ENCODE measurements around the gene PRTFDC1. TPM values are rescaled to one million over a fixed set of nuclear protein-coding genes. Genes with fewer than 3 reads are reported as not detected.

Gene PRTFDC1
- total and polyA plus RNA-seq, 10 donors: 0.85 to 3.8 (median 2.6) TPM

DNA sequence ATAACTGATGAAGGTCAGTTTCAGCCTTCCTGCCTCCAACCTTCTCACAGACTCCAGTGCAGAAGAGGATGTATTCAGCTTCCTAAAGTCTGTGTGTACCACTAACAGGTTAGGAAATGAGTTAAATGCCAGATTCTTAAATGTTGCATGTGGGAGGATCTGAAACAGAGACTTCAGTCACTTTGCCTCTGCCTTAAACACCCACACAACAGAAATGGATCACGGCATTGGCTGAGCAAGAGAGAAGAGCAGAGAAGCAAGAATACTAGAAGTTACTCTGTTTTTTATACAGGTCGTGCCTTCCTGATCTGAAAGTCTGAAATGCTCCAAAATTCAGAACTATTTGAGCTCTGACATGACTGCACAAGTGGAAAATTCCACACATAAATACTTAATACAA, 129.8 kb downstream of the PRTFDC1 start:
- no peaks in the 10 kb centered on the region for H3K36me3 ChIP-seq
- no peak for TF ChIP-seq POLR2AphosphoS5 (IDR thresholded peaks at IDR 0.05)
- no peak for TF ChIP-seq POLR2A (IDR thresholded peaks at IDR 0.05)
- TF ChIP-seq, protein P1, sequence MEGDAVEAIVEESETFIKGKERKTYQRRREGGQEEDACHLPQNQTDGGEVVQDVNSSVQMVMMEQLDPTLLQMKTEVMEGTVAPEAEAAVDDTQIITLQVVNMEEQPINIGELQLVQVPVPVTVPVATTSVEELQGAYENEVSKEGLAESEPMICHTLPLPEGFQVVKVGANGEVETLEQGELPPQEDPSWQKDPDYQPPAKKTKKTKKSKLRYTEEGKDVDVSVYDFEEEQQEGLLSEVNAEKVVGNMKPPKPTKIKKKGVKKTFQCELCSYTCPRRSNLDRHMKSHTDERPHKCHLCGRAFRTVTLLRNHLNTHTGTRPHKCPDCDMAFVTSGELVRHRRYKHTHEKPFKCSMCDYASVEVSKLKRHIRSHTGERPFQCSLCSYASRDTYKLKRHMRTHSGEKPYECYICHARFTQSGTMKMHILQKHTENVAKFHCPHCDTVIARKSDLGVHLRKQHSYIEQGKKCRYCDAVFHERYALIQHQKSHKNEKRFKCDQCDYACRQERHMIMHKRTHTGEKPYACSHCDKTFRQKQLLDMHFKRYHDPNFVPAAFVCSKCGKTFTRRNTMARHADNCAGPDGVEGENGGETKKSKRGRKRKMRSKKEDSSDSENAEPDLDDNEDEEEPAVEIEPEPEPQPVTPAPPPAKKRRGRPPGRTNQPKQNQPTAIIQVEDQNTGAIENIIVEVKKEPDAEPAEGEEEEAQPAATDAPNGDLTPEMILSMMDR (IDR thresholded peaks at IDR 0.05 in 8 of 11, conservative IDR thresholded peaks at IDR 0.05 in 3 of 11): no peak
- no peaks in the 10 kb centered on the region for H3K27me3 ChIP-seq (replicated peaks in 1 of 7)
- no peaks in the 10 kb centered on the region for H3K9me3 ChIP-seq
- intact Hi-C loops (cut with DNase I; ENCODE audit: low total_unique reads): no loop called here
- H3K27ac ChIP-seq: no peak overlapping the region
- WGBS, 5 donors: 55 to 66% (median 58%) methylated on average over 2 of the region's 2 CpGs
- H3K4me3 ChIP-seq: no peak overlapping the region
- no peak for DNase-seq
- H3K4me1 ChIP-seq: no peaks in the 10 kb centered on the region

DNA sequence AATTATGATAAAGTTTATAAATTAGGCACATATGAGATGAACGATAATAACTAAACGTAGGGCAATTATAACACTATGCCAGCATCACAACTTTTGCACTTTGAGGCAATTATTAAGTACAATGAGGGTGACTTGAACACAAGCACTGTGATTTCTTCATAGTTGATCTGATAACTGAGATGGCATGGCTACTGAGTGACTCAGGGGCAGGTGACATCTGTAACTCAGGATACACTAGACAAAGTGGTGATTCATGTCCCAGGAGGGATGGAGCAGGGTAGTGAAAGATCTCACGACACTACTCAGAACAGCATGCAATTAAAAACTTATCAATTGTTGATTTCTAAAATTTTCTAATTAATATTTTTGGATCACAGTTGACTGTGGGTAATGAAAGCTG, 130.4 kb downstream of the PRTFDC1 start:
- intact Hi-C loops (cut with DNase I; ENCODE audit: low total_unique reads): no loop called here
- Histone ChIP-seq H3K36me3 (no peaks in the 10 kb centered on the region), H3K9me3 (no peaks in the 10 kb centered on the region), H3K27me3 (replicated peaks in 1 of 7) (no peaks in the 10 kb centered on the region), H3K27ac (no peak overlapping the region), H3K4me3 (no peak overlapping the region), H3K4me1 (no peaks in the 10 kb centered on the region)
- no peak for TF ChIP-seq POLR2A (IDR thresholded peaks at IDR 0.05)
- TF ChIP-seq, protein P1 (IDR thresholded peaks at IDR 0.05 in 8 of 11, conservative IDR thresholded peaks at IDR 0.05 in 3 of 11): no peak
- TF ChIP-seq POLR2AphosphoS5 (IDR thresholded peaks at IDR 0.05): no peak
- DNase-seq: no peak
- 77 to 94% (median 87%) methylated on average over 3 of the region's 3 CpGs for WGBS, 5 donors

DNA sequence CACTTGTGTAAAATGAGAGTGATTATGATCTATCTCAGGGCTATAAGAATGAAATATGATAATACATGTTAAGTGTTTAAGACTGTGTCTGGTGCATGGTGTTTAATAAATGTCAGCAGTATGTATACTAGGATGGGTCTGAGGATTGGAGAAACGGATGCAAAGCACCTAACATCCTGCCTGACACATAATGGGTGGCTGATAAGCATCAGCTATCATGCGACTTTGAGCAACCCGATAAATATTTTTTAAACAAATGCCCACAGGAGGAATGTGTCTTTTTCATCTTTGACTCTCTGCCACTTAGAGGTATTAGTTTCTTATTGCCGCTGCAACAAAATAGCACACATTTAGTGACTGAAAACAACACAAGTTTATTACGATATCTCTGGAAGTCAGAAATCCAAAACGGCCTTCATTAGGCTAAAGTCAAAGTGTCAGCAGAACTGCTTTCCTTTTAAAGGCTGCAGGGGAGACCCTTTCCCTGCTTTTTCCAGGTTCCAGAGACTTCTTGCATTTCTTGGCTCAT, 135.5 kb downstream of the PRTFDC1 start:
- WGBS, 5 donors: 88 to 92% (median 90%) methylated on average over 6 of the region's 6 CpGs
- H3K9me3 ChIP-seq: no peaks in the 10 kb centered on the region
- intact Hi-C loops (cut with DNase I; ENCODE audit: low total_unique reads): no loop called here
- H3K4me3 ChIP-seq: no peak overlapping the region
- no peak overlapping the region for H3K27ac ChIP-seq
- H3K36me3 ChIP-seq: no peaks in the 10 kb centered on the region
- TF ChIP-seq, protein P1 (IDR thresholded peaks at IDR 0.05 in 8 of 11, conservative IDR thresholded peaks at IDR 0.05 in 3 of 11): no peak
- TF ChIP-seq POLR2AphosphoS5 (IDR thresholded peaks at IDR 0.05): no peak
- TF ChIP-seq POLR2A (IDR thresholded peaks at IDR 0.05): no peak
- no peak for DNase-seq
- no peaks in the 10 kb centered on the region for H3K4me1 ChIP-seq
- no peaks in the 10 kb centered on the region for H3K27me3 ChIP-seq (replicated peaks in 1 of 7)

DNA sequence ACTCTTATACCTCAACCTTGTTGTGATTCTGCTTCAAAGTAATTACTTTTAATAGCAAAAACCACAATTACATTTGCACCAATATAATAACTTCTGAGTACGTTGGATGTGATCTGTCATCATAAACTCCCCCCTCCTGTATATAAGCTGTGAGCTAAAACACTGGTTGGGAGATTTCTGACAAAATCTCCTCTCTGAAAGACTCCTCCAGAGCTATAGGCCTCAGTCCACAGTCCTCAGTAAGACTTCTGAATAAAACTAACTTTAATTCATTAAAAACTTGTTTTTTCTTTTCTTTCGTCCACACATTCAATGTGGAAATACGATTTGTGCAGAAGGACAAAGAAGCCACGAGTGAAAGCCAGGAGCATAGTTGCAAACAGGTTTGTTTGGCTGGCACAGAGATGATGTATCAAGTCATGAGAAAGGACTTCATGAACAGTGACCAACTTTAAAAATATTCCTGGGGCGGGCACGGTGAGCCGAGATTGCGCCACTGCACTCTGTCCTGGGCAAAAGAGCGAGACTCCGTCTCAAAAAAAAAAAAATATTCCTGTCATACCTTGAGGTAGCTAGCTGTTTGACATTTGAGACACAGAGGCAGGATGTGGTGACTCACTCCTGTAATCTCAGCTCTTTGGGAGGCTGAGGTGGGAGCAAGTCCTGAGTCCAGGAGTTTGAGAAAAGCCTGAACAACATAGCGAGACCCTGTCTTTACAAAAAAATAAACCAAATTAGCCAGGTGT, 137.7 kb downstream of the PRTFDC1 start:
- no peak for DNase-seq
- TF ChIP-seq, protein P1 (IDR thresholded peaks at IDR 0.05 in 8 of 11, conservative IDR thresholded peaks at IDR 0.05 in 3 of 11): no peak
- TF ChIP-seq POLR2A (IDR thresholded peaks at IDR 0.05): no peak
- no peak for TF ChIP-seq POLR2AphosphoS5 (IDR thresholded peaks at IDR 0.05)
- no peak overlapping the region for H3K27ac ChIP-seq
- no peaks in the 10 kb centered on the region for H3K27me3 ChIP-seq (replicated peaks in 1 of 7)
- H3K9me3 ChIP-seq: no peaks in the 10 kb centered on the region
- 86 to 91% (median 89%) methylated on average over 11 of the region's 11 CpGs for WGBS, 5 donors
- H3K4me3 ChIP-seq: no peak overlapping the region
- no peaks in the 10 kb centered on the region for H3K4me1 ChIP-seq
- intact Hi-C loops (cut with DNase I; ENCODE audit: low total_unique reads): no loop called here
- H3K36me3 ChIP-seq: no peaks in the 10 kb centered on the region
